ENCODE data around the gene GRID1.

GRCh38 chr10:86341361-86341811 lies 25.2 kb downstream of the GRID1 start:
- TF ChIP-seq SMARCC2 (IDR thresholded peaks at IDR 0.05; ENCODE audit: low read depth) (no peak), NFE2L1 (tag; IDR thresholded peaks at IDR 0.05; ENCODE audit: borderline replicate concordance, low read depth) (no peak), BCLAF1 (IDR thresholded peaks at IDR 0.05; ENCODE audit: borderline replicate concordance in 1 of 2, control insufficient read depth in 1 of 2, low read depth in 2 of 2, low read length in 1 of 2) (no peak), MXI1 (IDR thresholded peaks at IDR 0.05; ENCODE audit: low read depth, low read length) (no peak), ZNF232 (CRISPR knock-in tag; IDR thresholded peaks at IDR 0.05) (no peak), ZBTB17 (CRISPR knock-in tag; IDR thresholded peaks at IDR 0.05) (no peak)
- TF ChIP-seq, protein P1, sequence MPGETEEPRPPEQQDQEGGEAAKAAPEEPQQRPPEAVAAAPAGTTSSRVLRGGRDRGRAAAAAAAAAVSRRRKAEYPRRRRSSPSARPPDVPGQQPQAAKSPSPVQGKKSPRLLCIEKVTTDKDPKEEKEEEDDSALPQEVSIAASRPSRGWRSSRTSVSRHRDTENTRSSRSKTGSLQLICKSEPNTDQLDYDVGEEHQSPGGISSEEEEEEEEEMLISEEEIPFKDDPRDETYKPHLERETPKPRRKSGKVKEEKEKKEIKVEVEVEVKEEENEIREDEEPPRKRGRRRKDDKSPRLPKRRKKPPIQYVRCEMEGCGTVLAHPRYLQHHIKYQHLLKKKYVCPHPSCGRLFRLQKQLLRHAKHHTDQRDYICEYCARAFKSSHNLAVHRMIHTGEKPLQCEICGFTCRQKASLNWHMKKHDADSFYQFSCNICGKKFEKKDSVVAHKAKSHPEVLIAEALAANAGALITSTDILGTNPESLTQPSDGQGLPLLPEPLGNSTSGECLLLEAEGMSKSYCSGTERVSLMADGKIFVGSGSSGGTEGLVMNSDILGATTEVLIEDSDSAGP (CRISPR knock-in tag; IDR thresholded peaks at IDR 0.05): no peak
